GM18508 (cell line): ENCODE measurements around the gene PRAMEF12.
"Not testable (repeated sequence)": the region's sequence is repeated elsewhere in the genome, so short reads cannot be mapped to it uniquely, and the experiment has no call there.

Experiments
- ATAC-seq: cut with Tn5 transposase; IDR thresholded peaks from one replicate; pipeline ENCODE4 v1.9.1; 2021; ENCODE audit warnings: moderate number of reproducible peaks; ENCODE audit not compliant: insufficient read depth, unreplicated experiment

Gene PRAMEF12

DNA sequence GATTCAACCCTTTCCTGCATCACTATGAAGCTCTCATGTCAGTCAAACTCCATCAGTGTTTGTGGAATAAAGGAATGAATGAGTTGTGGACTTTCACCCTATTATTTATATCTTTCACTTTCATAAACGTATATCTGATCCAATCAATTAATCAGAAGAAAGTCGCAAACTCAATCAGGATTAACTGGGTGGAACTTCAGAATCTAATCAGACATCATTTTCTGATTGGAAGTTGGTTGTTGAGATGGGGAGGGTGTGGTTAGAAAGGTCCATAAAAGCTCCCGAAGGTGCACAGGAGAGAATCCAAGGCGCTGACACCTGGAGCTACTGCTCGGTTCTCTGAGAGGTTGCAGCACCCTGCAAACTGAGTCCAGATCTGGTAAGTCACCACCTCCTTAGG is at the start of gene PRAMEF12:
Gene PRAMEF12 (plus strand): TSS at position 301 of the 400 bp plus-strand sequence. CDS start 1,130 bp downstream, outside the sequence.
- no peak for ATAC-seq

GRCh38 chr1:12728391-12728790 is 45.1 kb upstream of the PRAMEF12 start:
- ATAC-seq, result no peak

DNA sequence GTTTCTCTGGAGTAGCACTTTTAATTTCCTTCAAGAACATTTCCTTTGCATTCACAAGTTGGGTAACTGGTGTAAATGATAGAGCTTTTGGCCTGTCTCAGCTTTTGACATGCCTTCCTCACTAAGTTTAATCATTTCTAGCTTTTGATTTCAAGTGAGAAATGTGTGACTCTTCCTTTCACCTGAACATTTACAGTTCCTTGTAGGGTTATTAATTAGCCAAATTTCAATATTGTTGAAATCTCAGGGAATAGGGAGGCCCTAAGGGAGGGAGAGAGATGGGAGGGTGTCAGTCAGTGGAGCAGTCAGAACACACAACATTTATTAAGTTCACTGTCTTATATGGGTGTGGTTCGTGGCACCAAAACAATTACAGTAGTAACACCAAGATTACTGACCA is 43.4 kb upstream of the PRAMEF12 start:
- no peak for ATAC-seq

DNA sequence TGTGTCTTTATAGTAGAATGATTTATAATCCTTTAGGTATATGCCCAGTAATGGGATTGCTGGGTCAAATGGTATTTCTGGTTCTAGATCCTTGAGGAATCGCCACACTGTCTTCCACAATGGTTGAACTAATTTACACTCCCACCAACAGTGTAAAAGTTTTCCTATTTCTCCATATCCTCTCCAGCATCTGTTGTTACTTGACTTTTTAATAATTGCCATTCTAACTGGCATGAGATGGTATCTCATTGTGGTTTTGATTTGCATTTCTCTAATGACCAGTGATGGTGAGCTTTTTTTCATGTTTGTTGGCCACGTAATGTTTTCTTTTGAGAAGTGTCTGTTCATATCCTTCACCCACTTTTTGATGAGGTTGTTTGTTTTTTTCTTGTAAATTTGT is 42.5 kb upstream of the PRAMEF12 start:
- ATAC-seq, result not testable (repeated sequence)

DNA sequence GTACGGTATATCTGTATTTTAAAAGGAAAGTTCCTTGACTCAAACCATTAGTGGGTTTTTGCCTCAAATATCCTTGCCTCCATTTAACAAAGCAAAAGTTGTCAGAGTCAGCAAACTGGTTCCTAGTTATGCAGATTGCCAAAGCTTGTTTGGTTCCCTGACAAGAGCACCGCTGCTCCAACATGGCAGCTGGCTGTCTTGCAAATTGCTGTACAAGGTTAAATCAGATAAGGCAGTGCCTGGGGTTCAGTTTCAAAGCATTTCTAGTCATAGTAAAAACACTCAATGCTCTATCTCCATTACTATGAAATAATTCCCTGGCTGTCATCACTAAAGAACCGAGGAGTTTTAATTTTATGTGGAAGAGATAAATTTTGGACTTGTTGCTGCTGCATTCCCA is 38.9 kb upstream of the PRAMEF12 start:
- ATAC-seq, result no peak

- no peak for ATAC-seq
Measured at GRCh38 chr1:12738934-12739333, 34.6 kb upstream of the PRAMEF12 start.

- ATAC-seq, result no peak
Measured at GRCh38 chr1:12739613-12740012, 33.9 kb upstream of the PRAMEF12 start.

GRCh38 chr1:12741946-12742345 is 31.6 kb upstream of the PRAMEF12 start:
- ATAC-seq, result no peak

DNA sequence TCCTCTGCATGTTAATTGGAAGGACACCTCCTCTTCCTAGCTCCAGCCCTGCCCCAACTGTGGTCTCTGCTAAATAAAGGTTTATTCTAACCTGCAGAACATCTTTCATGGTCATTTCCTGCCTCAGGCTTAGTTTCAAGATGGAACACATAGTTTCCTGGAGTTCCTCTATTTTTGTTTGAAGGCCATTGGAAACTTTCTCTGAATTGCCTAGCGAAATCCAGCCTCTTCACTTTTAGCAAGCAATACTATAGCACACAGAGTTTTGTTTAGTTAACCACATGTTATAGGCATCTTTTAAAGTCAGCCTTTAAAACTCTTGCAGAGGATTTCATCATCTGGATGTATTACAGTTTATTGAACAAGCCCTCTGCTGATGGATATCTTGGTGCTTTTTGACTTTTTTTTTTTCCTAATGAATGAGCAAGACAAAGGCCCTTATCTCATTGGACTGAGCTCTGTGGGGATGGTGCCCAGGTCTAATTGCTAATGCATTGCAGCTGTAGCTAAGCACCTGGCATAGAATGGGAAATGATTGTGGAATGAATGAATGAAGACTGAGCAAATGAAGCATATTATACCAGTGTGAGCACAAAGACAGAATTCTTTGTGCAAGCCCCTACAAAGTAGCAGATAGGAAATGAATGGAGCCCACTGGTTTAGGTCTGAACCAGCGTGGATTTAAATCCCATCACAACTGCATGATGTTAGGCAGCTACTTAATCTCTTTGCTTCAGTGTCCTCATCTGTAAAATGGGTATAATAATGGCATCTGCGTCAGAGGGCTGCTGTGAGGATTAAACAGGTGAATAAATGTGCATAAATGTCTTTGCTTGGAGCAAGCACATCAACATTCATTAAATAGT is 28.2 kb upstream of the PRAMEF12 start:
- ATAC-seq, result no peak

GRCh38 chr1:12745992-12746323 is 27.6 kb upstream of the PRAMEF12 start, which contains the start of gene CFAP107:
TSS of gene CFAP107 (plus strand) at chr1:12746200. CDS start at chr1:12746431, 231 bp downstream.
- ATAC-seq, result no peak

DNA sequence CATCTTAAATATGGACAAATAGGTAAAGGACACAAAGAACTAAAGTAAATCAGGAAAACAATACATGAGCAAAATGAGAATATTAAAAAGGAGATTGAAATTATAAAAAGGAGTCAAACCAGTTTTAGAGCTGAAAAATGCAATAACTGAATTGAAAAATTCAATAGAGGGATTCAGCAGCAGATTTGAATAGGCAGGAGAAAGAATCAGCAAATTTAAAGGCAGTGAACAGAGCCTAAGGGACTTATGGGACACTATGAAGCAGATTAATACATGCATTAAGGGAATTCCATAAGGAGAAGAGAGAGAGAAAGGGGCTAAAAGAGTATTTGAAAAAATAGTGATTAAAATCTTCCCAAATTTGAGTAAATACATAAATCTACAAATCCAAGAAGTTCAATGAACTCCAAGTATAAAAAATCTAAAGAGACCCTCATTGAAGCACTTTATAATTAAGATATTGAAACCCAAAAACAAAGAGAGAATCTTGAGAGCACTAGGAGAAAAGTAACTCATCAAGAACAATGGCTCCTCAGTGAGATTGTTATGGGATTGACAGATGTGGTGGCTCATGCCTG is 24.7 kb upstream of the PRAMEF12 start:
- no peak for ATAC-seq

- ATAC-seq, result no peak
Measured at GRCh38 chr1:12754738-12755137, 18.8 kb upstream of the PRAMEF12 start.

GRCh38 chr1:12756273-12756672 is 17.3 kb upstream of the PRAMEF12 start:
- no peak for ATAC-seq

DNA sequence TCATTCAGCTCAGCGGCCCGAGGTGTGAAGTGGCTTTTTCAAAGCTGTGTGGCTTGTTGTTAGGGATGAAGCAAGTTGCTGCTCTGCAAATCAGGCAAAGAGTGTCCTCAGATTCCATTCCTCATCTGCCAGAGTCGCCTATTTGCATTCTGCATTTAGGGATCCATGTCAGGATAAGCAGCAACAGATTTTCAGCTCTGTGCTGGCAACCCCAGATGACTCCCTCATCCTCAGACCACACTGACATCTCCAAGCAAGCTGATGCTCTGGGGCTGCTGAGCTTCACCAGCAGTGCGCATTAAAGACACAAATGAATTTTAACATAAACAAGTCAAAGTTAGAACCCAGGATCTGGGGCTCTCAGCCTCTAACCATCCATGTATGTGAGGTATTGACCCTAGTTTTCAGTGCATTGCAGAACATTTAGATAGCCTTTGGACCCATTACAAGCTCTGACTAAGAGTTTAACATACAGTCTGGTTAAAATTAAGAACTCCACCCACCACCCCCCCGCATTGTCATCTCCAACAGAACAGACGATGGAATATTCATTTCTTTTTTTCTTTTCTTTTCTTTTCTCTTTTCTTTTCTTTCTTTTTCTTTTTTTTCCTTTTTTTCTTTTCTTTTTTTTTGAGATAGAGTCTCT is 16.6 kb upstream of the PRAMEF12 start:
- no peak for ATAC-seq

GRCh38 chr1:12757836-12758235 is 15.7 kb upstream of the PRAMEF12 start:
- no peak for ATAC-seq

- no peak for ATAC-seq
Measured at GRCh38 chr1:12760256-12760795, 13.2 kb upstream of the PRAMEF12 start.

DNA sequence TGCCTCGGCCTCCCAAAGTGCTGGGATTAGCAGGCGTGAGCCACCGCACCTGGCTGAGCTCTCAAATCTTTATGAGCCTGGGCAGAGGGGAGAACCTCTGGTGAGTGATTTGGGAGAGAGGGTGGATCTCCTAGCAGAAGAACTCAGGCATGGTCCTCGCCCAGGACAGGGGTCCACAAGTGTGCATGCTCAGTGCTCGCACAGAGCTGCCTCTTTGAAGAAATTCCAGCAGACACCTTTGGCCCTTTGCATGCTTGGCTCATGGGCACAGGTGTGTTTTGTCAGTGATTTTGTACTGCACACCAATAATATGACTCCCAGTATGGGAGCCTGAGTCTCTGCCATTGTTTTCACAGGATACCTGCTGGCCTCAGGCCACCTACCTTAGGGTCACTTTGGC is 11.8 kb upstream of the PRAMEF12 start:
- no peak for ATAC-seq

DNA sequence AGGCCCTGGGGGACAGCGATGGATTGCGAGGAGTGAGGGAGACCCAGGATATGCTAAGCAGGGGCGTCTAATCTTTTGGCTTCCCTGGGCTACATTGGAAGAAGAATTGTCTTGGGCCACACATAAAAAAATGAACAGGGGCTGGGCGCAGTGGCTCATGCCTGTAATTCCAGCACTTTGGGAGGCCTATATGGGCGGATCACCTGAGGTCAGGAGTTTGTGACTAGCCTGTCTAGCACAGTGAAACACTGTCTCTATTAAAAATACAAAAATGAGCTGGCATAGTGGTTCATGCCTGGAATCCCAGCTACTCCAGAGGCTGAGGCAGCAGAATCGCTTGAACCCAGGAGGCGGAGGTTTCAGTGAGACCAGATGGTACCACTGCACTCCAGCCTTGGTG is 10.8 kb upstream of the PRAMEF12 start:
- ATAC-seq, result no peak

- no peak for ATAC-seq
Measured at GRCh38 chr1:12763479-12763878, 10.1 kb upstream of the PRAMEF12 start.

DNA sequence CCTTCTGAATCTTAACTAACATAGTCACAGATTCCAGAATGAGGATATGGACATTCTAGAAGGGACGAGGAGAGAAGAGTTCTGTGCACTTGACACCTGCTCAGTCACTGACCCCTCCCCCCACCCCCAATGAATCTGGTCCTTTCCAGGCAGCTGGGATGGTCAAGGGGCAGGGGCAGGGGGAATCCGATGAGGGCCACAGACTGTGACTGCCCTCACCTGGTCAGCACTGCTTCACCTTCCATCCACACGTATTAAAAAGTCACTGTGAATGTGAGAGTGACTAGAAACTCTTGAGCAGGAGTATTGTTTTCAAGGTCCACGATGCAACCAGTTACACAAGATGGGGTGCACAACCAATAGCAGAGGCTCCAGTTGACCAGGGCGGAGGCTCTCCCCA is 9.5 kb upstream of the PRAMEF12 start:
- ATAC-seq, result no peak

DNA sequence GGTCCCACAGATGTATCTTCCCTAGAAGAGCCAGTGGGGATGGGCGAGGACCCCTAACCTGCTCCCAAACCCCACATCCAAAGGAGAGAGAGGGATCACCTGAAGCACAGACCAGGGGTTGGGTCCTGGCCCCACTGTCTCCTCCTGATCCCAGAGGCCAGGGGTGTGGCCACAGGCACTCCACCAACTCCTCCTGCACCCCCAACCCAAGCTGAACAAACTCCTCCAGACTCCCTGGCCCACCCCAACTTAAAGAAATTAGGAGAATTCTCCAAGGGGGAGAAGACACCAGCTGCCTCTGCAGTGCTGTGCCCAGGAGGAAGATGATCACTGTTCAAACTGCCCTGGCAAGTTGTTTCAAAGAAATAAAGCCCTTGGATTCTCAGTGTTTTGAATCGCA is 4.5 kb upstream of the PRAMEF12 start:
- no peak for ATAC-seq
